ENCODE data around the gene TRIP10.

The TRIP10 gene

DNA sequence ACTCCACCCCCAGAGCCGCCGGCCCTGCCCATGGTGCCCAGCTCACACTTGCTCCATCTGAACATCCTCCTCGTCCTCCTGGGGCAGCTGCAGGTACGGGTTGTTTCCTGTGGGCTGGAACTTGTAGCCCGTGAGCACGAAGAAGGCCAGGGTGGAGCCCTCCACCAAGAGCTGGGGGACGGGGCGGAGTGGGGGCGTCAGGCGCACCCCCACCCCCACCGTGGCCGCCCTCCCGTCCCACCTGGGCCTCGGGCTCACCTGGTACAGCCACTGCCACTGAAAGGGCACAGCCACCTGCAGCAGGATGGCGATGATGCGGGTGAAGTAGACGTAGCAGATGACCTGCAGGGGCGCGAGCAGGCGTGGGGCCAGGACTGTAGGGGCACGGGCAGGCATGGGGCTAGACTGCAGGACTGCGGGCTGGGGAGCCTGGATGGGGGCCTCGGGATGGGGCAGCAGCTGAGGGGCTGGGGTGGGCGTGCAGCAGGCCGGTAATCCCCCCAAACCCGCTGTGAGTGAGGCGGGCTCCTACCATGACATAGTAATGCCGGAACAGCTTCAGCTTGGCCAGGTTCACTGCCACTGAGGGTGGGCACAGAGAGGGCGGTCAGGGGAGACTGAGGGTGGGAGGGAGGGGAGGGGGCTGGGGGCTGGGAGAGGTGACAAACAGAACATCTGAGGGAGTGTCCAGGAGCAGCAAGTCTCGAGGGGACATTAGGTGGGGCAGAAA, 8.4 kb upstream of the TRIP10 start:
- Histone ChIP-seq H3K9me3 (ENCODE audit: control insufficient read depth, low read length) (peaks cover 2% of the 10 kb centered on the region), H3K4me3 (ENCODE audit: low read length) (no peak overlapping the region), H3K27me3 (replicated peaks; ENCODE audit: control insufficient read depth, insufficient read depth, low read length) (no peaks in the 10 kb centered on the region), H3K9ac (ENCODE audit: low read length) (no peak overlapping the region), H3K4me1 (ENCODE audit: control insufficient read depth, insufficient read depth, low read length) (peaks cover 7% of the 10 kb centered on the region), H3K36me3 (ENCODE audit: control insufficient read depth, insufficient read depth, low read length, severe bottlenecking) (peaks cover 18% of the 10 kb centered on the region)
- no peak for DNase-seq (ENCODE audit: low read depth)

DNA sequence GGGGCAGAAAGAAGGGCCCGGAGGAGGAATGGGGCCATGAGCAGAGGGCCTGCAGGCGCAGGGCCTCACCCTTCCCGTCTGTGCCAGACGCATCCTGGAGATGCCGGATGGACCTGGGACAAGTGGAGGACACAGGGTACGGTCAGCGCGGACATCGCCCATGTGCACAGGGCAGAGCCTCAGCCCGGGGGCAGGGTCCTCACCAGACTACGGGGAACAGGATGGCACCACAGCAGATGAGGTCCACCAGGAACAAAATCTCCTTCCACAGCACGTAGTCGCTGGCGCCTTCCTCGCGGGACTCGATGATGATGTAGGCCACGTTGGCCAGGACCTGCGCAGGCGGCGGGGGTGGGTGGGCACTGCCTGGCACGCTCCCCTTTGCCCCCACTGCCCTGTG, 7.7 kb upstream of the TRIP10 start:
- Histone ChIP-seq H3K9ac (ENCODE audit: low read length) (no peak overlapping the region), H3K36me3 (ENCODE audit: control insufficient read depth, insufficient read depth, low read length, severe bottlenecking) (peaks cover 18% of the 10 kb centered on the region), H3K4me1 (ENCODE audit: control insufficient read depth, insufficient read depth, low read length) (peaks cover 7% of the 10 kb centered on the region), H3K4me3 (ENCODE audit: low read length) (no peak overlapping the region), H3K27me3 (replicated peaks; ENCODE audit: control insufficient read depth, insufficient read depth, low read length) (no peaks in the 10 kb centered on the region), H3K9me3 (ENCODE audit: control insufficient read depth, low read length) (peaks cover 2% of the 10 kb centered on the region)
- DNase-seq (ENCODE audit: low read depth) = no peak

DNA sequence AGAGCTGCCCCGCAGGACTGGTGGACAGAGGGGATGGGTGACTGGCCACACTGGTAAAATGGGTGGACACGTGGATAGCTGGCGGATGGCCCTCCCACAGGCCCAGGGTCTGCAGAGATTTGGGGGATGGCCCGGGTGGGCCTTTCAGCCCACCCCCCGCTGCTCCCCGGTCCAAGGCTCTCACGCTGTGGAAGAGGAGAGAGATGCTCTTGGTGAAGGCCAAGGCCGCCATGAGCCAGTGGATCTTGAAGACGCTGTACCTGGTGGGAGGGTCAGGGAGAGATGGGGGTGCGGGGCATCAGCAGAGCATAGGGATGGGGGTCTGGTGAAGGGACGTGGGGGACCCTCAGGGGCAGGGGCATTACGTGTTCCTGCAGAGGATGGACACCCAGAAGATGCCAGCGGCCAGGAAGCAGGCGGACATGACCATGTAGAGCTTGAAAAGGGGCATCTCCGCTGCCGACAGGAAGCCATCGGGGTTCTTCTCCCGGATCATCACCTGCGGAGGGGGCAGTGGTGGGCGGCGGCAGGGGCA, 6.6 kb upstream of the TRIP10 start:
- no peaks in the 10 kb centered on the region for H3K27me3 ChIP-seq (replicated peaks; ENCODE audit: control insufficient read depth, insufficient read depth, low read length)
- no peak for DNase-seq (ENCODE audit: low read depth)
- H3K4me1 ChIP-seq (ENCODE audit: control insufficient read depth, insufficient read depth, low read length) = peaks cover 8% of the 10 kb centered on the region
- no peak overlapping the region for H3K9ac ChIP-seq (ENCODE audit: low read length)
- H3K36me3 ChIP-seq (ENCODE audit: control insufficient read depth, insufficient read depth, low read length, severe bottlenecking) = peaks cover 18% of the 10 kb centered on the region
- H3K9me3 ChIP-seq (ENCODE audit: control insufficient read depth, low read length) = no peaks in the 10 kb centered on the region
- H3K4me3 ChIP-seq (ENCODE audit: low read length) = no peak overlapping the region

DNA sequence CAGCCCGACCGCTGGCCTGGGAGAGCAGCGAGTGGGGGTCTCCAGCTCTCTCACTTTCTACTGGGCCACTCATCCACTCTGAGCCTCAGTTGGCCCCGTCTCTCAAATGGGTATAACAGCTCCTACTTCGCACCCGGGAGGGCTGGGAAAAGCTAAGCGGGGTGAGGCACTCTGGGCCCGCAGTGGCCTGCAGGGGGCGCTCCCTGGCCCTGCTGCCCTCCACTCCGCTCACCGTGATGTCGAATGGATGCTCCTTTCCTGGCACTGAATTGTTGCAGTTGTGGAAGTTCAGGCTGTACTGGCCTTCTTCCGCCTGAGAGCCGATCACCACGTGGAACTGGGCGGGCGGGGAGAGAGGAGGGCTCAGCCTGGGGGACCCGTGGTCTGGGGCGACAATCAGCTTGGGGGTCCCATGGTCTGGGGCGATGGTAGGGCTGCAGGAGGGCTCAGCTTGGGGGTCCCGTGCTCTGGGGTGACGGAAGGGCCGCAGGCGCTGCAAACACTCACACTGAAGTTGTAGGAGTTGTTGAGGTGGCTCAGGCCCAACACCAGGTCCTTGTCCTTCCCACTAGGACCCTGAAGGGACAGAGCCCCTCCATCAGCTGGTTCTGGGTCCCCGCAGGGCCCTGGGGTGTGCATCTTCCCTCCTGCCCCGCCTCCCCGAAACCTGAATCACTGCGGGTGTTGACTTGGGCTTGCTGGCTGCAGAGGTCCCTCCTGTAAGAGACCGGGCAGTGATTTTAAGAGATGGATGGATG, 6.0 kb upstream of the TRIP10 start:
- no peak for DNase-seq (ENCODE audit: low read depth)
- Histone ChIP-seq H3K4me1 (ENCODE audit: control insufficient read depth, insufficient read depth, low read length) (peaks cover 14% of the 10 kb centered on the region), H3K4me3 (ENCODE audit: low read length) (no peak overlapping the region)

DNA sequence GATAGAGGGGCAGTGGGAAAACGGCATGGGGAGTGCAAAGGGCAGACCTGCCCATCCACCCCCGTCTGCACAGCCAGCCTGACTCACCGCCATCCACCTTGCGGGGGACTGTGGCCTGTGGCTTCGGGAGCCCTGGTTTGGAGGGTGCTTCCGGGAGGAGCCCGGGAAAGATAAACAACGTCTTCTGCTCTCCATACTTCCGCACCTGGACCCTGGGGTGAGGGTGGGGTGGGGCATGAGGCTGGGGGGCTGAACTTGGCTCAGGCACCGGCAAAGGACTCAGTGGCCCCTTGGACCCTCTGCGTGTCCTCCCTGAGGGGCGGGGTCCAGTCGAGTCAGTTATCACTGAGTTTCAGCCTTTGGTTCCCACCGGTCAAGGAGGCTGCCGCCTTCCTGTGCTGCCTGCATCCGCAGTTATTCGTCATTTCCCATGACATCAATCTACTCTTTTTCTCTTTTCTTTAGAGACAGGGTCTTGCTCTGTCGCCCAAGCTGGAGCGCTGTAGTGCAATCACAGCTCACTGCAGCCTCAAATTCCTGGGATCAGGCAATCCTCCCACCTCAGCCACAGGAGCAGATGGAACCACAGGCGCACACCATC, 5.3 kb upstream of the TRIP10 start:
- Histone ChIP-seq H3K9ac (ENCODE audit: low read length) (no peak overlapping the region), H3K9me3 (ENCODE audit: control insufficient read depth, low read length) (no peaks in the 10 kb centered on the region), H3K4me3 (ENCODE audit: low read length) (no peak overlapping the region), H3K27me3 (replicated peaks; ENCODE audit: control insufficient read depth, insufficient read depth, low read length) (no peaks in the 10 kb centered on the region), H3K4me1 (ENCODE audit: control insufficient read depth, insufficient read depth, low read length) (peaks cover 21% of the 10 kb centered on the region), H3K36me3 (ENCODE audit: control insufficient read depth, insufficient read depth, low read length, severe bottlenecking) (peaks cover 18% of the 10 kb centered on the region)
- no peak for DNase-seq (ENCODE audit: low read depth)

More for the DNA sequence above, 6.0 kb upstream of the TRIP10 start:
- Histone ChIP-seq H3K9me3 (ENCODE audit: control insufficient read depth, low read length) (no peaks in the 10 kb centered on the region), H3K36me3 (ENCODE audit: control insufficient read depth, insufficient read depth, low read length, severe bottlenecking) (peaks cover 18% of the 10 kb centered on the region), H3K27me3 (replicated peaks; ENCODE audit: control insufficient read depth, insufficient read depth, low read length) (no peaks in the 10 kb centered on the region), H3K9ac (ENCODE audit: low read length) (no peak overlapping the region)

DNA sequence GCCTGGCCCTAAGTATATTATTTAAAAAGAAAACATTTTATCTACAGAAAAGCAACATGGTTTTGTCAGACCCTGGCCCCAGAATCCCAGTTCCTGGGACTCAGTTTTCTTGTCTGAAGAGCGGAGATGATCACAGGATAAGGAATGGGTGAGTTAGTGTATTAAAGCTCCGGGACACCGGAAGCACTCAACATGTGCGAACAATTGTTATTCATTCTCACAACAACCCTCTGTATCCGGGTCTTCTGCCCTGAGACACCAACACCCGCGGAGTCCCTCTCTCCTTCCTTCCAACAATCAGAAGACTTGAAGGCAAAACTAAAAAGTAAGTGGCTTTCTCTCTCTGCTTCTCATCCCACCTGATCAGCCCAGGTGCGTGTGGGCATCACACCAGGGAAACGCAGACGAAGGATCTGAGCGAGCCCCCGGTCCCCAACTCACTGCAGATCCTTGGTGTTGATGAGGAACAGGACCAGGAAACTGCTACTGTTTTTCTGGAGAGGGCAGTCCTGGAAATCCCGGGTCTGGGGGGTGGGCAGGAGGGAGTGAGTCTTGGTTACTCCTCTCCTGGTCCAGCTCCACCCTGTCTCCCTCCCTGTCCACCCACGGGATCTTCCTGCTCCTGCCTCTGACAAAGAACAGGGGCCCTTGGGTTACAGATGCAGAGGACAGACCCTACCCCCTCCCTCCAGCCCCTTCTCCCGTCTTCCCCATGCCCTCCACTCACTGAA, 4.1 kb upstream of the TRIP10 start:
- peak overlapping the region; percentile 96 for H3K9ac ChIP-seq (ENCODE audit: low read length)
- H3K4me3 ChIP-seq (ENCODE audit: low read length) = peak overlapping the region; percentile 94
- H3K9me3 ChIP-seq (ENCODE audit: control insufficient read depth, low read length) = no peaks in the 10 kb centered on the region
- H3K36me3 ChIP-seq (ENCODE audit: control insufficient read depth, insufficient read depth, low read length, severe bottlenecking) = peaks cover 18% of the 10 kb centered on the region
- no peak for DNase-seq (ENCODE audit: low read depth)
- peaks cover 22% of the 10 kb centered on the region for H3K4me1 ChIP-seq (ENCODE audit: control insufficient read depth, insufficient read depth, low read length)
- no peaks in the 10 kb centered on the region for H3K27me3 ChIP-seq (replicated peaks; ENCODE audit: control insufficient read depth, insufficient read depth, low read length)

DNA sequence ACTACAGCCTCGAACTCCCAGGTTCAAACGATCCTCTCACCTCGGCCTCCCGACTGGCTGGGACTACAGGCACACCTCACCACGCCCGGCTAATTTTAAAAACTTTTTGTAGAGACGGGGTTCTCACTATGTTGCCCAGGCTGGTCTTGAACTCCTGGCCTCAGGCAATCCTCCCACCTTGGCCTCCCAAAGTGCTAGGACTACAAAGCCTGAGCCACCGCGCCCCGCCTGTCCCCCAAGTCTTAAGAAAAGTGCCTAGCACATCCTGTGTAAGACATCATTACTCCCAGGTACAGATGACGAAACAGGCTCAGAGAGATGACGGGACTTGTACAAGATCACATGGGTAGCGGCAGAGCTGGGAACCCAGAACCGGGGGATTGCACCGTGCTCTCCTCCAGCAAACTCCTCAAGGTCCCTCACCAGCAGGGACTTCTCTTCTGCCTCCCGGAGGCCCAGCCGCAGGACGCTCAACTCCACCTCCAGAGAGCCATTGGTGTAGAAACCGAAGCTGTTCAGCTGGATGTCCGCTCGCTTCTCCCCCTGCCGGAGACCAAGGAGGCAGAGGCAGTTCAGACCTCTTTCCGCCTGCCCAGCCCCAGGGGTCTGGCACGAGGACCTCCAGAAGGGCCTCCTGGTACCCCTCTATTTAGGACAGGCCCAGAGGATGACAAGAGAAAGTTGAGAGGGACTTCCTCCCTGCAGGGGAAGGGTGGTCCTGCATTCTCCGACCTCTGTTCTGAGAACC, 3.1 kb upstream of the TRIP10 start:
- Histone ChIP-seq H3K27me3 (replicated peaks; ENCODE audit: control insufficient read depth, insufficient read depth, low read length) (no peaks in the 10 kb centered on the region), H3K4me1 (ENCODE audit: control insufficient read depth, insufficient read depth, low read length) (peaks cover 25% of the 10 kb centered on the region), H3K9ac (ENCODE audit: low read length) (peak overlapping the region; percentile 96), H3K36me3 (ENCODE audit: control insufficient read depth, insufficient read depth, low read length, severe bottlenecking) (peaks cover 18% of the 10 kb centered on the region), H3K9me3 (ENCODE audit: control insufficient read depth, low read length) (no peaks in the 10 kb centered on the region), H3K4me3 (ENCODE audit: low read length) (peak overlapping the region; percentile 94)
- DNase-seq (ENCODE audit: low read depth) = peak; percentile 96

DNA sequence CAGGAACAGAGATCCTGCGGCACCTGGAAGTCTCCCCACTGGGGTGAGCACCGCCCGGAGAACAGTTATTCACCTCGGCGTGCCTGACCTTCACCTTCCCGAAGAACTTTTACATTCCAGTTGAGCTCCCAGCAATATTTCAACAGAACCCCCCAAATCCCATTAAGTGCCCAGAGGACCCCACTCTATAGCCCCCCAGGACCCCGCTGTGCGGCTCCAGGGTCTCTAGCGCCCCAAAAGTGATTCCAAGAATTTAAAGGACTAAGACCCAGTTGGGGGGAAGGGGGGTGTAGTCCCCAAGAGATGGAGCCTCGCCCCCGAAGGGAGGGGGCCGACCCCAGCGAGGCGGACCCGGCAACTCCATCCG, 2.6 kb upstream of the TRIP10 start:
- Histone ChIP-seq H3K36me3 (ENCODE audit: control insufficient read depth, insufficient read depth, low read length, severe bottlenecking) (peaks cover 14% of the 10 kb centered on the region), H3K4me1 (ENCODE audit: control insufficient read depth, insufficient read depth, low read length) (peaks cover 30% of the 10 kb centered on the region), H3K27me3 (replicated peaks; ENCODE audit: control insufficient read depth, insufficient read depth, low read length) (no peaks in the 10 kb centered on the region), H3K9ac (ENCODE audit: low read length) (peak overlapping the region; percentile 96), H3K9me3 (ENCODE audit: control insufficient read depth, low read length) (no peaks in the 10 kb centered on the region), H3K4me3 (ENCODE audit: low read length) (peak overlapping the region; percentile 94)
- DNase-seq (ENCODE audit: low read depth) = no peak

DNA sequence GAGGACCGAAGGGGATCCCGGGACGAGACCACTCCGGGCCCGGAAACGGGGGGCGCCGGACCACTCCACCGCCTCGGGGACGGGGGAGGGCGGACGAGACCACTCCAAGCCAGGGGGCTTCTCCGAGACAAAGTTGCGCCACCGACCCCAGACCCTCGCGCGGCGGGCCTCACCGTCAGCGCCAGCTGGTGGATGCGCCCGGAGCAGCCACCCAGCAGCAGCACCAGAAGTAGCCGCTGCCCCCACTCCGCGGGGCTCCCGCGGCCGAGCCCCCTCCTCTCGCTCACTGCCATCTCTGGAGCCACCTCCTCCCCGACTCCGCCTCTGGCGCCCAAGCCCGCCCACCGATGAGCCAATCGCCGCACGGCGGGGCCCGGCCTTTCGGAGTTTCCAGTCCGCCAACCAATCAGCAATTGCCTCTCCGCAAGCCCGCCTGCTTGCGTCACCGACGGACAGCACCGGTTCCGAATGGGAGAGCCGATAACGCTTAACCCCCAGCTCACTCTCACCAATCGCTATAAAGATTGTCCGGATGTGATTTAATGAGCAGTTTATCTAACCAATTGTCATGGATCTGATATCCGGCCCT, 2.1 kb upstream of the TRIP10 start, which contains the start of gene GPR108:
Gene GPR108, minus strand, starts transcription at position 297 of the 589 bp plus-strand sequence. Its CDS starts 4 bp downstream, at position 293.
- Histone ChIP-seq H3K9ac (ENCODE audit: low read length) (peak within 1 kb of the TSS; percentile 96), H3K9me3 (ENCODE audit: control insufficient read depth, low read length) (no peaks in the 10 kb centered on the region), H3K4me1 (ENCODE audit: control insufficient read depth, insufficient read depth, low read length) (peaks cover 35% of the 10 kb centered on the region), H3K36me3 (ENCODE audit: control insufficient read depth, insufficient read depth, low read length, severe bottlenecking) (peaks cover 9% of the 10 kb centered on the region), H3K4me3 (ENCODE audit: low read length) (peak within 1 kb of the TSS; percentile 94), H3K27me3 (replicated peaks; ENCODE audit: control insufficient read depth, insufficient read depth, low read length) (no peaks in the 10 kb centered on the region)
- peak; percentile 100 for DNase-seq (ENCODE audit: low read depth)

Data from adipocyte (in vitro differentiated cells).